Psoas muscle (tissue), 8 donors: ENCODE measurements around the gene EARS2. TPM values are rescaled to one million over a fixed set of nuclear protein-coding genes. Genes with fewer than 3 reads are reported as not detected.
A peak's percentile ranks its signal among the peaks of the same experiment; 100 is the strongest.

Experiments
- ATAC-seq, 4 donors: fragments of 200-7000 bp; cut with Tn5 transposase; one replicate each; pipeline ENCODE4 v1.9.1; 2020; ENCODE audit warnings: moderate library complexity in 3 of 4, mild to moderate bottlenecking in 2 of 4
- DNase-seq, 2 donors: peaks; one replicate each; pipeline ENCODE4 v3.0.0-alpha.2; 2020
- H3K27ac ChIP-seq: fragments of 200-600 bp; one replicate; pipeline ENCODE4 v1.8.0; 2022
- H3K27me3 ChIP-seq, 3 donors: fragments of 200-600 bp in 1 of 3; one replicate each; pipeline versions ENCODE4 v1.6.1 to v1.8.0; 2013 to 2022; ENCODE audit warnings: low read length in 2 of 3, mild to moderate bottlenecking in 2 of 3, moderate library complexity in 1 of 3; ENCODE audit not compliant: insufficient read depth in 3 of 3
- H3K36me3 ChIP-seq, 2 donors: fragments of 200-600 bp in 1 of 2; one replicate each; pipeline versions ENCODE4 v1.6.1 to v1.8.0; 2013 to 2022; ENCODE audit warnings: low read depth in 1 of 2, mild to moderate bottlenecking in 1 of 2, moderate library complexity in 1 of 2; ENCODE audit not compliant: insufficient read depth in 1 of 2
- H3K4me1 ChIP-seq: fragments of 200-600 bp; one replicate; pipeline ENCODE4 v1.8.0; 2022
- H3K4me3 ChIP-seq: fragments of 200-600 bp; one replicate; pipeline ENCODE4 v1.8.0; 2022; ENCODE audit warnings: mild to moderate bottlenecking
- H3K9me3 ChIP-seq: fragments of 200-600 bp; one replicate; pipeline ENCODE4 v1.8.0; 2022
- WGBS, 3 donors: extraction: QIAGEN DNeasy Blood & Tissue Kit; methylation state at CpG; one replicate each; pipeline versions ENCODE4 v1.1.6 to v1.1.7; 2013; 5-methylcytosine and 5-hydroxymethylcytosine counted together
- intact Hi-C, 2 donors: fragments of 100-400 bp; cut with DNase I; formaldehyde crosslinking; loops; one replicate each; pipeline versions ENCODE4 v1.11.0 to v1.14.2; 2022
- polyA plus RNA-seq, 3 donors: library from polyadenylated mRNA; stranded (reverse); fragments of 200-250 nt; gene quantifications; one replicate each; pipeline ENCODE4 v1.2.3, GENCODE V29; 2013
- total RNA-seq, 4 donors: library from RNA; stranded (reverse); fragmentation: NEBNext Ultra II Directional in 2 of 4; extraction: Animal tissue kit (Norgen Biotek cat#: 25700) in 2 of 4; gene quantifications; one replicate each; pipeline versions ENCODE4 v1.2.1 to v1.2.4, GENCODE V29; 2021 to 2023
- TF ChIP-seq, protein P1 (sequence below): fragments of 200-600 bp; IDR thresholded peaks from one replicate; pipeline ENCODE4 v1.8.0; 2022; ENCODE audit warnings: antibody characterized with exemption
- donor health status: healthy with polysubstance abuse.
- donor health status: DM: no; HTN: no; CAD: no; lungs with moderate emphysema.
- donor health status: Bipolar disorder and iron deficiency.
- donor health status: healthy.
- donor health status: DM: yes; HTN: yes; CAD: no.
- donor health status: DM: no; HTN: no; CAD: no.
- donor health status: DM: no; HTN: no; CAD: no.
- donor health status: DM: yes; HTN: yes; CAD: no.

Gene EARS2
- total and polyA plus RNA-seq, 7 donors, result 12.1 to 28.3 (median 19.8) TPM

GRCh38 chr16:23535901-23536300 is 21.2 kb downstream of the EARS2 start:
- Histone ChIP-seq H3K4me3 (no peak overlapping the region), H3K4me1 (no peaks in the 10 kb centered on the region), H3K27ac (no peak overlapping the region), H3K9me3 (no peaks in the 10 kb centered on the region), H3K36me3 (peaks cover 7 to 88% of the 10 kb centered on the region in 2 donors), H3K27me3 (no peaks in the 10 kb centered on the region)
- TF ChIP-seq, protein P1, sequence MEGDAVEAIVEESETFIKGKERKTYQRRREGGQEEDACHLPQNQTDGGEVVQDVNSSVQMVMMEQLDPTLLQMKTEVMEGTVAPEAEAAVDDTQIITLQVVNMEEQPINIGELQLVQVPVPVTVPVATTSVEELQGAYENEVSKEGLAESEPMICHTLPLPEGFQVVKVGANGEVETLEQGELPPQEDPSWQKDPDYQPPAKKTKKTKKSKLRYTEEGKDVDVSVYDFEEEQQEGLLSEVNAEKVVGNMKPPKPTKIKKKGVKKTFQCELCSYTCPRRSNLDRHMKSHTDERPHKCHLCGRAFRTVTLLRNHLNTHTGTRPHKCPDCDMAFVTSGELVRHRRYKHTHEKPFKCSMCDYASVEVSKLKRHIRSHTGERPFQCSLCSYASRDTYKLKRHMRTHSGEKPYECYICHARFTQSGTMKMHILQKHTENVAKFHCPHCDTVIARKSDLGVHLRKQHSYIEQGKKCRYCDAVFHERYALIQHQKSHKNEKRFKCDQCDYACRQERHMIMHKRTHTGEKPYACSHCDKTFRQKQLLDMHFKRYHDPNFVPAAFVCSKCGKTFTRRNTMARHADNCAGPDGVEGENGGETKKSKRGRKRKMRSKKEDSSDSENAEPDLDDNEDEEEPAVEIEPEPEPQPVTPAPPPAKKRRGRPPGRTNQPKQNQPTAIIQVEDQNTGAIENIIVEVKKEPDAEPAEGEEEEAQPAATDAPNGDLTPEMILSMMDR, result no peak
- intact Hi-C loops, result no loop called here
- peak in 1 of 4 donors; percentile 18 for ATAC-seq
- WGBS, 3 donors, result 83 to 92% (median 85%) methylated on average over 2 of the region's 2 CpGs
- DNase-seq, result no peak

GRCh38 chr16:23534868-23535860 is 22.0 kb downstream of the EARS2 start:
- Histone ChIP-seq H3K9me3 (no peaks in the 10 kb centered on the region), H3K27me3 (no peaks in the 10 kb centered on the region), H3K27ac (no peak overlapping the region), H3K4me3 (no peak overlapping the region), H3K36me3 (peaks cover 7 to 87% of the 10 kb centered on the region in 2 donors), H3K4me1 (no peaks in the 10 kb centered on the region)
- intact Hi-C loops, result no loop called here
- WGBS, 3 donors, result 55 to 64% (median 58%) methylated on average over 19 of the region's 19 CpGs
- ATAC-seq (peak in 3 of 4 donors; percentile 36 to 52 (median 40)), DNase-seq (peak in 1 of 2 donors; percentile 53)
- TF ChIP-seq, protein P1, result no peak

DNA sequence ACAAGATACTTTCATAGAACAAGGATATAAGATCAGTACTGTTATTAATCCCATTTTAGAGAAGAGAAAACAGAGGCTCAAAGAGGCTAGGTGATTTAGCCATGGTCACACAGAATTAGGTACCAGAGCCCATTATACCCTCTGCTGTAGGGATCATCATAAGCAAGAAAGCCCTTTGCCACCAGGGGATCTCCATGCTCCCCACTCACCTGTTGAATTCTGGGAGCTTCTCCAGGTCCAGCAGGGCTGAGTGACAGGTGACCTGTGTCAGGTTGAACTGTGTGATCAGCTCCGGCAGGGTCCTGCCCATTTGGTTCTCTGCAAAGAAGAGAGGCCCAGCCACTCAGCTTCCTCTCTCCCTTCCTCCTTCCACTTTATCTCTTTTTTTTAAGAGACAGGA is 24.7 kb downstream of the EARS2 start:
- no peak overlapping the region for H3K27ac ChIP-seq
- DNase-seq (no peak), ATAC-seq (no peak)
- H3K4me3 ChIP-seq, result no peak overlapping the region
- TF ChIP-seq, protein P1, result no peak
- WGBS, 3 donors, result 94 to 100% (median 100%) methylated on average over 1 of the region's 1 CpG
- intact Hi-C loops, result no loop called here
- no peaks in the 10 kb centered on the region for H3K27me3 ChIP-seq
- no peaks in the 10 kb centered on the region for H3K9me3 ChIP-seq
- H3K36me3 ChIP-seq, result peaks cover 14 to 89% of the 10 kb centered on the region in 2 donors
- H3K4me1 ChIP-seq, result no peaks in the 10 kb centered on the region

DNA sequence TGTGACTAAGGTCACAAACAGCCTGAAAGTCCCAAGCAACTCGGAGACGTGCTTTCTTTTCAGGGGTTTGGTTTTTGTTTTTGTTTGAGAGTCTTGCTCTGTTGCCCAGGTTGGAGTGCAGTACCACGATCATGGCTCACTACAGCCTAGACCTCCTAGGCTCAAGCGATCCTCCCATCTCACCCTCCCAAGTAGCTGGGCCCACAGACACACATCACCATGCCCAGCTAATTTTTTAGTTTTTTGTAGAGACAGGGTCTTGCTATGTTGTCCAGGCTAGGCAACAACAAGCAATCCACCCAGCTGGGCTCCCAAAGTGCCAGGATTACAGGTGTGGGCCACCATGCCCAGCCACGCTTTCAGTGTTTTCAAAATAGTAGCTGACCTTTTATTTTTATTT is 27.1 kb downstream of the EARS2 start:
- Histone ChIP-seq H3K9me3 (no peaks in the 10 kb centered on the region), H3K27me3 (no peaks in the 10 kb centered on the region), H3K4me3 (no peak overlapping the region), H3K27ac (no peak overlapping the region), H3K4me1 (no peaks in the 10 kb centered on the region), H3K36me3 (peaks cover 14 to 97% of the 10 kb centered on the region in 2 donors)
- ATAC-seq (no peak), DNase-seq (no peak)
- 90 to 95% (median 94%) methylated on average over 5 of the region's 5 CpGs for WGBS, 3 donors
- intact Hi-C loops, result no loop called here
- TF ChIP-seq, protein P1, result no peak
